ENCODE measurements around the gene KRT82.
A peak's percentile ranks its signal among the peaks of the same experiment; 100 is the strongest.

KRT82 gene

DNA sequence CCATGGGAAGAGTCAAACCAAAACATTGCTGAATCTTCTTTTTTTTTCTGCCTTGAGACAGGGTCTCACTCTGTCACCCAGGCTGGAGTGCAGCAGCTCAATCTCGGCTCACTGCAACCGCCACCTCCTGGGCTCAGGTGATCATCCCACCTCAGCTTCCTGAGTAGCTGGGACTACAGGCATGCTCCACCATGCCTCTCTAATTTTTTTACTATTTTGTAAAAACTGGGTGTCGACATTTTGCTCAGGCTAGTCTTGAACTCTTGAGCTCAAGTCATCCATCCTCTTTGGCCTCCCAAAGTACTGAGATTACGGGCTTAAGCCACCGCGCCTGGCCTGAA is 29.5 kb upstream of the KRT82 start:
- no peak overlapping the region for H3K4me3 ChIP-seq (ENCODE audit: low read depth, low read length)
- DNase-seq (ENCODE audit: low read depth): no peak
- TF ChIP-seq, protein P1, sequence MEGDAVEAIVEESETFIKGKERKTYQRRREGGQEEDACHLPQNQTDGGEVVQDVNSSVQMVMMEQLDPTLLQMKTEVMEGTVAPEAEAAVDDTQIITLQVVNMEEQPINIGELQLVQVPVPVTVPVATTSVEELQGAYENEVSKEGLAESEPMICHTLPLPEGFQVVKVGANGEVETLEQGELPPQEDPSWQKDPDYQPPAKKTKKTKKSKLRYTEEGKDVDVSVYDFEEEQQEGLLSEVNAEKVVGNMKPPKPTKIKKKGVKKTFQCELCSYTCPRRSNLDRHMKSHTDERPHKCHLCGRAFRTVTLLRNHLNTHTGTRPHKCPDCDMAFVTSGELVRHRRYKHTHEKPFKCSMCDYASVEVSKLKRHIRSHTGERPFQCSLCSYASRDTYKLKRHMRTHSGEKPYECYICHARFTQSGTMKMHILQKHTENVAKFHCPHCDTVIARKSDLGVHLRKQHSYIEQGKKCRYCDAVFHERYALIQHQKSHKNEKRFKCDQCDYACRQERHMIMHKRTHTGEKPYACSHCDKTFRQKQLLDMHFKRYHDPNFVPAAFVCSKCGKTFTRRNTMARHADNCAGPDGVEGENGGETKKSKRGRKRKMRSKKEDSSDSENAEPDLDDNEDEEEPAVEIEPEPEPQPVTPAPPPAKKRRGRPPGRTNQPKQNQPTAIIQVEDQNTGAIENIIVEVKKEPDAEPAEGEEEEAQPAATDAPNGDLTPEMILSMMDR (IDR thresholded peaks at IDR 0.05; ENCODE audit: control insufficient read depth, extremely low read depth, insufficient read depth): no peak

DNA sequence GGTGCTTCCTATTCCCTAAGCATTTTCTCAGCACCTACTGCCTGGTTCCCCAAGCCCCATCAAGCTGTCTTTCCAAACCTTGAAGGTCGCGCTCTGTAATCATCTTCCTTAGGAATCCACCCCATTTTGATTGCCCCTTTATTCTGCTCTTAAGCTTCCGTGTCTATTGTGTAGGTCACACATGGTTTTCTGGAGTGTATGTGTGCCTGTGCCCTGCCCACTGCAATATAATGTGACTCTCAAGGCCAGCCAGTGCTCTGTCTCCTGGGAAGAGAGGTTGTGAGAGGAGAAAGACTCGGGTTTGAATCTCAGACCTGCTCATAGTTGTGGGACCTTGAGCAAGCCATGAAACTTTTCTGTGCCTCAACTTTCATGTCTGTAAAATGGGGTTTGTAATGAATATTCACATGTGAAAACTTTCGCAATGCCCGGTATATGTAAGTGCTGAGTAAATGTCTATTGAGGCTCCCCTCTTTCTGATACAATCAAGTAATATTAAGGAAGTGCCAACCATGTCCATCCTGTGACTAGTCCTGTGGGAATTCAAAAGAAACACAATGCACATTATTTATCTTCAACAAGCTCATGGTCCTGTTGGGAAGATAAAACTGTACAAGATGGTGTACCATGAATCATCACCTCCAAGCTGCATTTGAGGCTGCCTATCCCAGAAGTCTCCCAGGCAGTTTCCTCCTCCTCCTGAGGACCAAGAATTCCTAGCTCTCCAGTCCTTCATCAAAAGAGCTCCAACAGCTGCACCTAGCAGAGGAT is 28.8 kb upstream of the KRT82 start:
- DNase-seq (ENCODE audit: low read depth): no peak
- TF ChIP-seq, protein P1 (IDR thresholded peaks at IDR 0.05; ENCODE audit: control insufficient read depth, extremely low read depth, insufficient read depth): no peak
- H3K4me3 ChIP-seq (ENCODE audit: low read depth, low read length): no peak overlapping the region

GRCh38 chr12:52434081-52434733 is 28.1 kb upstream of the KRT82 start, which contains the start of gene KRT75:
Gene KRT75, minus strand, starts transcription at chr12:52434371. Its CDS starts 67 bp downstream, at chr12:52434304.
- H3K4me3 ChIP-seq (ENCODE audit: low read depth, low read length): no peak within 1 kb of the TSS
- TF ChIP-seq, protein P1 (IDR thresholded peaks at IDR 0.05; ENCODE audit: control insufficient read depth, extremely low read depth, insufficient read depth): no peak
- DNase-seq (ENCODE audit: low read depth): no peak

GRCh38 chr12:52433501-52434080 is 27.5 kb upstream of the KRT82 start:
- TF ChIP-seq, protein P1 (IDR thresholded peaks at IDR 0.05; ENCODE audit: control insufficient read depth, extremely low read depth, insufficient read depth): no peak
- no peak for DNase-seq (ENCODE audit: low read depth)

GRCh38 chr12:52432559-52433207 is 26.5 kb upstream of the KRT82 start:
- TF ChIP-seq, protein P1 (IDR thresholded peaks at IDR 0.05; ENCODE audit: control insufficient read depth, extremely low read depth, insufficient read depth): no peak
- DNase-seq (ENCODE audit: low read depth): no peak
- no peak overlapping the region for H3K4me3 ChIP-seq (ENCODE audit: low read depth, low read length)

More at GRCh38 chr12:52433501-52434080, 27.5 kb upstream of the KRT82 start:
- no peak overlapping the region for H3K4me3 ChIP-seq (ENCODE audit: low read depth, low read length)

DNA sequence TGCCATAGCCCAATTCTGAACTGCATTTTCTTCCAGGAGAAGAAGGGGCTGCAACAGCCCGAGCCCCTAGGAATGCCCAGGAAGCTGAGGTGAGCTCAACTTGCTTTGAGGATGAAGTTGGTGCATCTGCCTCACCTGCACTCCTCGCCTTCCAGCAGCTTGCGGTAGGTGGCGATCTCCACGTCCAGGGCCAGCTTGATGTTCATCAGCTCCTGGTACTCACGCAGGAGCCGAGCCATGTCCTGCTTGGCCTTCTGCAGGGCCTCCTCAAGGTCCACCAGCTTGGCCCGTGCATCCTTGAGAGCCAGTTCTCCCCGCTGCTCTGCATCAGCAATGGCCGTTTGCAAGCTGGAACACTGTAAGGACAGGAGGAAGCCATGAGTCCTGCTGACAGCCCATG is 22.0 kb upstream of the KRT82 start:
- TF ChIP-seq, protein P1 (IDR thresholded peaks at IDR 0.05; ENCODE audit: control insufficient read depth, extremely low read depth, insufficient read depth): peak; percentile 49
- DNase-seq (ENCODE audit: low read depth): no peak
- H3K4me3 ChIP-seq (ENCODE audit: low read depth, low read length): no peak overlapping the region

All from LNCaP clone FGC (cell line).